Keratinocyte (primary cell): ENCODE results near the gene MFAP4. TPM values are rescaled to one million over a fixed set of nuclear protein-coding genes. Genes with fewer than 3 reads are reported as not detected.
"Not testable (repeated sequence)": the region's sequence is repeated elsewhere in the genome, so short reads cannot be mapped to it uniquely, and the experiment has no call there.

Source experiments
- DNase-seq: peaks from one replicate; pipeline ENCODE4 v3.0.0-alpha.2; 2011; ENCODE audit warnings: low read depth, missing footprints, low spot score
- FAIRE-seq: peaks from 2 replicates; lab custom pipeline; 2011; peaks lifted over from hg19 to GRCh38; lab: Jason Lieb, UNC
- H2AFZ ChIP-seq: 2 replicates; pipeline ENCODE4 v1.6.0; 2012; ENCODE audit warnings: low read length, control low read depth, inconsistent platforms; ENCODE audit not compliant: control insufficient read depth
- H3K27ac ChIP-seq: 2 replicates; pipeline ENCODE4 v1.5.1; 2011; ENCODE audit warnings: low read length; ENCODE audit not compliant: control insufficient read depth, insufficient read depth
- H3K27me3 ChIP-seq: 3 replicates; pipeline ENCODE4 v1.6.0; 2011; ENCODE audit warnings: low read length; ENCODE audit not compliant: control insufficient read depth, insufficient read depth; ENCODE audit errors: extremely low read depth
- H3K36me3 ChIP-seq, 2 experiments: 2 replicates in 1 of 2; 3 replicates in 1 of 2; pipeline ENCODE4 v1.5.1; 2011; ENCODE audit warnings: low read length in 2 of 2, mild to moderate bottlenecking in 1 of 2; ENCODE audit not compliant: control insufficient read depth in 2 of 2, insufficient read depth in 2 of 2; ENCODE audit errors: extremely low read depth in 1 of 2
- H3K4me1 ChIP-seq: 3 replicates; pipeline ENCODE4 v1.5.1; 2011; ENCODE audit warnings: low read length; ENCODE audit not compliant: control insufficient read depth, insufficient read depth; ENCODE audit errors: extremely low read depth
- H3K4me2 ChIP-seq: 3 replicates; pipeline ENCODE4 v1.6.0; 2011; ENCODE audit warnings: low read depth, low read length; ENCODE audit not compliant: control insufficient read depth, insufficient read depth; ENCODE audit errors: extremely low read depth
- H3K4me3 ChIP-seq, 3 experiments: fragments of 200-600 bp in 1 of 3; sonication (generic) in 1 of 3; 2 replicates in 2 of 3; 3 replicates in 1 of 3; pipeline ENCODE4 v1.5.1; 2011 to 2016; ENCODE audit warnings: low read length in 3 of 3, mild to moderate bottlenecking in 3 of 3, control low read depth in 2 of 3, inconsistent platforms in 1 of 3, low read depth in 1 of 3, mixed read lengths in 1 of 3, mixed run types in 1 of 3, moderate library complexity in 1 of 3; ENCODE audit not compliant: control insufficient read depth in 2 of 3, insufficient read depth in 2 of 3; ENCODE audit errors: extremely low read depth in 1 of 3
- H3K79me2 ChIP-seq: 2 replicates; pipeline ENCODE4 v1.6.0; 2012; ENCODE audit warnings: low read length; ENCODE audit not compliant: control insufficient read depth, insufficient read depth
- H3K9ac ChIP-seq: 3 replicates; pipeline ENCODE4 v1.6.0; 2011; ENCODE audit warnings: low read length; ENCODE audit not compliant: control insufficient read depth, insufficient read depth; ENCODE audit errors: extremely low read depth
- H3K9me1 ChIP-seq: 3 replicates; pipeline ENCODE4 v1.6.0; 2011; ENCODE audit warnings: low read length; ENCODE audit not compliant: control insufficient read depth, insufficient read depth; ENCODE audit errors: extremely low read depth
- H3K9me3 ChIP-seq: 2 replicates; pipeline ENCODE4 v1.5.1; 2012; ENCODE audit warnings: low read depth, low read length; ENCODE audit not compliant: control insufficient read depth
- H4K20me1 ChIP-seq: 3 replicates; pipeline ENCODE4 v1.6.0; 2011; ENCODE audit warnings: low read length; ENCODE audit not compliant: control insufficient read depth, insufficient read depth; ENCODE audit errors: extremely low read depth
- EZH2 ChIP-seq: IDR thresholded peaks from one replicate; pipeline ENCODE4 v1.6.1; 2012; ENCODE audit warnings: inconsistent platforms, mild to moderate bottlenecking, low read length, moderate library complexity
- dilution Hi-C: fragments of 300-500 bp; cut with MboI; formaldehyde crosslinking; loops from one replicate; pipeline ENCODE4 v1.7.0; 2020; ENCODE audit warnings: low sequenced_read_pairs; ENCODE audit not compliant: extremely low pct_ligation_motif_present
- polyA plus RNA-seq, 5 experiments: library from polyadenylated mRNA; depleted of rRNA in 3 of 5; stranded (reverse) in 3 of 5; stranded (forward) in 1 of 5; unstranded in 1 of 5; fragments of >200 nt; gene quantifications; 1 replicate in 1 of 5; 2 replicates in 3 of 5; 3 replicates in 1 of 5; pipeline versions ENCODE4 v1.2.1 to v1.2.3, GENCODE V29; 2011 to 2012; ENCODE audit warnings: missing spikeins in 2 of 5, low read depth in 1 of 5, low replicate concordance in 1 of 5
- TF ChIP-seq, protein P1 (sequence below), 3 experiments: IDR thresholded peaks in 1 of 3; conservative IDR thresholded peaks in 1 of 3; optimal IDR thresholded peaks in 1 of 3; 2 replicates in 2 of 3; 3 replicates in 1 of 3; pipeline versions ENCODE3 to v1.5.1; 2011; ENCODE audit warnings: low read length in 3 of 3, mild to moderate bottlenecking in 3 of 3, moderate library complexity in 2 of 3, control low read depth in 1 of 3, inconsistent platforms in 1 of 3; ENCODE audit not compliant: insufficient read depth in 2 of 3; ENCODE audit errors: extremely low read depth in 1 of 3

The MFAP4 gene
- polyA plus RNA-seq, 1 donor (not counting 4 experiments of a cell fraction or from before 2014, with no cell fraction given): not detected

DNA sequence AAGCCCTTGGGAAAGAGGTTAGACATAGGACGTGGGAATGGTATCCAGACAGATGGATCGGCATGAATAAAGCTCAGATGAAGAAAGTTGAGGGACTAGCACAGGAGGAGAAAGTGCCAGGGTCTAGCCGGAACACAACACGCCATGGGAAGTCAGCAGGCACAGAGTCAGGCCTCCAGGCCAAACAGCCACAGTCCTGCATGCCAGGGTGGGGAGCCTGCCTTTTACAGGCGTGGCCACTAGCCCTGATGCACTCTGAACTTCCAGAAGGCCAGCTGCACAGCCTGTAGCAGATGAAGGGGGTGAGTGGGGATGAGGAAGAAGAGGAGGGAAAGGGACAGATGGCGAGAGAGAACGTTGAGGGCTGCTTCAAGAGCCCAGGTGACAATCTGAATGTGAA lies 29.6 kb downstream of the MFAP4 start:
- Histone ChIP-seq H3K9me3 (no peaks in the 10 kb centered on the region), H3K79me2 (peaks cover 2% of the 10 kb centered on the region), H3K9me1 (no peaks in the 10 kb centered on the region), H3K27me3 (no peaks in the 10 kb centered on the region), H3K4me3 (no peak overlapping the region), H3K4me2 (no peak overlapping the region), H3K36me3 (peaks cover 0 to 5% of the 10 kb centered on the region in 2 experiments), H3K4me1 (peaks cover 16% of the 10 kb centered on the region), H4K20me1 (no peaks in the 10 kb centered on the region), H3K9ac (no peak overlapping the region), H3K27ac (no peak overlapping the region), H2AFZ (no peak overlapping the region)
- TF ChIP-seq, protein P1, sequence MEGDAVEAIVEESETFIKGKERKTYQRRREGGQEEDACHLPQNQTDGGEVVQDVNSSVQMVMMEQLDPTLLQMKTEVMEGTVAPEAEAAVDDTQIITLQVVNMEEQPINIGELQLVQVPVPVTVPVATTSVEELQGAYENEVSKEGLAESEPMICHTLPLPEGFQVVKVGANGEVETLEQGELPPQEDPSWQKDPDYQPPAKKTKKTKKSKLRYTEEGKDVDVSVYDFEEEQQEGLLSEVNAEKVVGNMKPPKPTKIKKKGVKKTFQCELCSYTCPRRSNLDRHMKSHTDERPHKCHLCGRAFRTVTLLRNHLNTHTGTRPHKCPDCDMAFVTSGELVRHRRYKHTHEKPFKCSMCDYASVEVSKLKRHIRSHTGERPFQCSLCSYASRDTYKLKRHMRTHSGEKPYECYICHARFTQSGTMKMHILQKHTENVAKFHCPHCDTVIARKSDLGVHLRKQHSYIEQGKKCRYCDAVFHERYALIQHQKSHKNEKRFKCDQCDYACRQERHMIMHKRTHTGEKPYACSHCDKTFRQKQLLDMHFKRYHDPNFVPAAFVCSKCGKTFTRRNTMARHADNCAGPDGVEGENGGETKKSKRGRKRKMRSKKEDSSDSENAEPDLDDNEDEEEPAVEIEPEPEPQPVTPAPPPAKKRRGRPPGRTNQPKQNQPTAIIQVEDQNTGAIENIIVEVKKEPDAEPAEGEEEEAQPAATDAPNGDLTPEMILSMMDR (optimal IDR thresholded peaks at IDR 0.05 in 1 of 3, IDR thresholded peaks at IDR 0.05 in 1 of 3, conservative IDR thresholded peaks at IDR 0.05 in 1 of 3; ENCODE audit: extremely low read depth in 1 of 3, insufficient read depth in 2 of 3, low read length in 3 of 3): no peak
- no peak for TF ChIP-seq EZH2
- FAIRE-seq: no peak
- DNase-seq: no peak
- dilution Hi-C loops: loop anchor here (25.0 kb wide), 1 partner anchor 305 kb away; no protein-coding TSS in a partner anchor

DNA sequence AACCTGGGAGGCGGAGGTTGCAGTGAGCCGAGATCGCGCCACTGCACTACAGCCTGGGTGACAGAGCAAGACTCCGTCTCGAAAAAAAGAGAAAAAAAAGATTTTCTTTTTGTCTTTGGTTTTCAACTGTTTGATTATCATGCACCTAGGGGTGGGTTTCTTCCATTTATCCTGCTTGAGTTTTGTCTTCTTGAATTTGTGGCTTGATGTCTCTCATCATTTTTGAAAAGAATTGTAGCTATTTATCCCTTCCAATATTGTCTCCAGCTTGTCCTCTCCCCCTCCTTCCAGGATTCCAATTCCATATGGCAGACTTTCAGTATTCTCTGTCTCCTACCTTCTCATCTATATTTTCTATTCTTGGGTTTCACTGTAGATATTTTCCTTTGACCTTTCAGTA lies 32.2 kb downstream of the MFAP4 start:
- no peak overlapping the region for H3K4me2 ChIP-seq
- H3K79me2 ChIP-seq: no peaks in the 10 kb centered on the region
- H2AFZ ChIP-seq: no peak overlapping the region
- H3K4me3 ChIP-seq: no peak overlapping the region
- FAIRE-seq: no peak
- no peaks in the 10 kb centered on the region for H3K9me1 ChIP-seq
- no peaks in the 10 kb centered on the region for H3K27me3 ChIP-seq
- H3K9me3 ChIP-seq: no peaks in the 10 kb centered on the region
- peaks cover 9% of the 10 kb centered on the region for H3K4me1 ChIP-seq
- no peak for DNase-seq
- H3K36me3 ChIP-seq: peaks cover 0 to 4% of the 10 kb centered on the region in 2 experiments
- no peak overlapping the region for H3K9ac ChIP-seq
- H3K27ac ChIP-seq: no peak overlapping the region
- dilution Hi-C loops: loop anchor here (25.0 kb wide), 1 partner anchor 308 kb away; no protein-coding TSS in a partner anchor
- TF ChIP-seq, protein P1 (optimal IDR thresholded peaks at IDR 0.05 in 1 of 3, IDR thresholded peaks at IDR 0.05 in 1 of 3, conservative IDR thresholded peaks at IDR 0.05 in 1 of 3; ENCODE audit: extremely low read depth in 1 of 3, insufficient read depth in 2 of 3, low read length in 3 of 3): no peak
- no peak for TF ChIP-seq EZH2
- H4K20me1 ChIP-seq: no peaks in the 10 kb centered on the region

DNA sequence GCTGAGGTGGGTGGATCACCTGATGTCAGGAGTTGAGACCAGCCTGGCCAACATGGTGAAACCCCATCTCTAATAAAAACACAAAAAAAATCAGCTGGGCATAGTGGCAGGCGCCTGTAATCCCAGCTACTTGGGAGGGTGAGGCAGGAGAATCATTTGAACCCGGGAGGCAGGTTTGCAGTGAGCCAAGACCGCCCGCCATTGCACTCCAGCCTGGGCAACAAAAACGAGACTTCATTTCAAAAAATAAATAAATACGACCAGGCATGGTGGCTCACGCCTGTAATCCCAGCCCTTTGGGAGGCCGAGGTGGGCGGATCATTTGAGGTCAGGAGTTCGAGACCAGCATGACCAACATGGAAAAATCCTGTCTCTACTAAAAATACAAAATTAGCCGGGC lies 33.6 kb downstream of the MFAP4 start:
- H3K79me2 ChIP-seq, FAIRE-seq, H3K4me1 ChIP-seq, H3K9me3 ChIP-seq, H3K4me3 ChIP-seq, H3K27me3 ChIP-seq, H3K9ac ChIP-seq, H3K4me2 ChIP-seq, H2AFZ ChIP-seq, DNase-seq, H4K20me1 ChIP-seq, H3K36me3 ChIP-seq, H3K9me1 ChIP-seq, H3K27ac ChIP-seq: not testable (repeated sequence)
- dilution Hi-C loops: loop anchor here (25.0 kb wide), 1 partner anchor 309 kb away; no protein-coding TSS in a partner anchor
